Epithelial cell of esophagus (primary cell): ENCODE results near the gene HASPIN.

Source experiments
- DNase-seq: peaks from one replicate; pipeline ENCODE4 v3.0.0; 2010; ENCODE audit warnings: low read depth
- H3K4me3 ChIP-seq: 2 replicates; pipeline ENCODE4 v1.5.1; 2011; ENCODE audit warnings: mild to moderate bottlenecking, low read length, control low read depth
- TF ChIP-seq, protein P1 (sequence below): IDR thresholded peaks from 2 replicates; pipeline ENCODE4 v1.5.1; 2011; ENCODE audit warnings: low read depth, mild to moderate bottlenecking, low read length, control low read depth, inconsistent platforms; ENCODE audit not compliant: insufficient read depth; ENCODE audit errors: missing control alignments

Gene HASPIN

DNA sequence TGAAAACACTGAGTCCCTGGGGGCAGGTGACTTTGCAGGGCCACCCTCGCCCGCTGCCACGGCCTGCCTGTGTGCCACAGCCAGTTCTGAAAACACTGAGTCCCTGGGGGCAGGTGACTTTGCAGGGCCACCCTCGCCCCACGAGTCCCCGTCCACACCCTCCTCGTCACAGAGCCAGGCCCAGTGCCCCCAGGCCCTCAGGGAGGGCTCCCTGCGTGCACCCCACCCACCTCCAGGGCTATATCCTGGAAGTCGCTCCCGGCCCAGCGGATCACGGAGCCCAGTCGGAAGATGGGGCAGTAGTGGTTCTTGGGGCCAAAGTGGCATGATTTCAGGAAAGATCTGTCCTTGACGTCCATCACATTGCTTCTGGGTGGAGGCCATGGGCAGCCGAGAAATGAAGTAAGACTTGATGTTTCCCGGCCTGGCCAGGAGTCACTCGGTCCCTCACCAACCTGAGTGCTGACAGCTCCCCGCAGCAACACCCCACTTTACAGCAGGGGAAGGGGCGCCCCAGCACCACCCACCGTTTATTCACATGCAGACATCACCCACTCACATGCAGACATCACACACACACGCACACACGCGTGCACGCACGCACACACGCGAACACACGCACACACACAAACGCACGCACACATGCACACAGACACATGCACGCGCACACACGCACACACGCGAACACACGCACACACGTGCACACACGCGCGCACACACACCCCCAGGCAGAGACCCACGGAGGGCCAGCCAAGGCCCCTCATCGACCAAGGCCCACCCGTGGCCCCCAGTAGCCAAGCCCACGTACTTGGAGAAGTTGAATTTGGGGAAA lies 34.2 kb upstream of the HASPIN start:
- no peak overlapping the region for H3K4me3 ChIP-seq
- no peak for DNase-seq
- TF ChIP-seq, protein P1, sequence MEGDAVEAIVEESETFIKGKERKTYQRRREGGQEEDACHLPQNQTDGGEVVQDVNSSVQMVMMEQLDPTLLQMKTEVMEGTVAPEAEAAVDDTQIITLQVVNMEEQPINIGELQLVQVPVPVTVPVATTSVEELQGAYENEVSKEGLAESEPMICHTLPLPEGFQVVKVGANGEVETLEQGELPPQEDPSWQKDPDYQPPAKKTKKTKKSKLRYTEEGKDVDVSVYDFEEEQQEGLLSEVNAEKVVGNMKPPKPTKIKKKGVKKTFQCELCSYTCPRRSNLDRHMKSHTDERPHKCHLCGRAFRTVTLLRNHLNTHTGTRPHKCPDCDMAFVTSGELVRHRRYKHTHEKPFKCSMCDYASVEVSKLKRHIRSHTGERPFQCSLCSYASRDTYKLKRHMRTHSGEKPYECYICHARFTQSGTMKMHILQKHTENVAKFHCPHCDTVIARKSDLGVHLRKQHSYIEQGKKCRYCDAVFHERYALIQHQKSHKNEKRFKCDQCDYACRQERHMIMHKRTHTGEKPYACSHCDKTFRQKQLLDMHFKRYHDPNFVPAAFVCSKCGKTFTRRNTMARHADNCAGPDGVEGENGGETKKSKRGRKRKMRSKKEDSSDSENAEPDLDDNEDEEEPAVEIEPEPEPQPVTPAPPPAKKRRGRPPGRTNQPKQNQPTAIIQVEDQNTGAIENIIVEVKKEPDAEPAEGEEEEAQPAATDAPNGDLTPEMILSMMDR, result no peak

DNA sequence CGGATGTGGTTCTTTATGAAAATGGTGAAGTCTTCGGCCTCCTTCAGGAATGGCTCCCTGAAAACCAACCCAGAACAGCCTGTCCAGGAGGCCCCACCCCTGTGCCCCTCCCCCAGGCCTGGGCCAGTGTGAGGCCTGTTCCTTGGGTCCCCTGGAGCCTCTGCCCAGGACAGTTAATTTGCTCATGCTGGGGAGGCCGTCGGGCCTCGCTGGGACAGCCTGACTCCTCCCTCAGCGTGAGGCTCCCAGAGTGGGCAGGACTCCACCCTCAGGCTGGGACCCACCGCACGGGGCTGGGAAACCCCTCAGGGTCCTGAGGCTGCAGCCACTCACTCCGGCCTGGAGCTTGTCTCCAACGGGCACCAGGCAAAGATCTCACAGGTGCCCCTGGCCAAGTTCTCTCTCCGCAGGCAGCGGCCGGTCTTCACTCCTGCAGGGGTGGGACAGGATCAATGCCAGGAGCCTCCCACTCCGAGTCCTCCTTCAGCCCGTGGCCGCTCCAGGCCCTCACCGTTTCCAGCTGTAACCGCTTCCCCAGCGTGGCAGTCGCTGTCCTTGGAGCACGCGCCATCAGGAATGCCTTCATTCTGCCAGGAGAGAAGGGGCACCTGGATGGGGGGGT lies 33.5 kb upstream of the HASPIN start:
- DNase-seq, result no peak
- H3K4me3 ChIP-seq, result no peak overlapping the region
- TF ChIP-seq, protein P1, result no peak

DNA sequence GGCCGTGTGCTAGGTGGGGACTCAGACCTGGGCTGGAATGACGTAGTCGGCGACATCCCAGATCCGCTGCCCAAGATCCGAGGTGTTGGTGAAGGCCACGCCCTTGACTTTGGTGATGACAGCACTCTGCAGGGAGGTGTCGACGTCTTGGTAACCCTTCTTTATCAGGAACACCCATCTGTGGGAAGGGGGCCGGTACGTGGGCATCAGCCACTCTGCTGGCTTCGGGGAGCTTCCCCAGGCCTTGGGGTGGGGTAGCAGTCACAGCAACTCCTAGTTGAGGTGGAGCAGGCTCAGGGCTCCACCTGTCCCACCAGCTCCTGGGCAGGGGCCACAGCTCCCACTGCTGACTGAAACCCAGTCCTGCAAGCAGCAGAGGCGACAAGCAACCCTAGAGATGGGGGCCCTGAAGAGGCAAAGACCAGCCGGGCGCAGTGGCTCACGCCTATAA lies 32.1 kb upstream of the HASPIN start:
- H3K4me3 ChIP-seq, result no peak overlapping the region
- no peak for DNase-seq
- TF ChIP-seq, protein P1, result no peak

DNA sequence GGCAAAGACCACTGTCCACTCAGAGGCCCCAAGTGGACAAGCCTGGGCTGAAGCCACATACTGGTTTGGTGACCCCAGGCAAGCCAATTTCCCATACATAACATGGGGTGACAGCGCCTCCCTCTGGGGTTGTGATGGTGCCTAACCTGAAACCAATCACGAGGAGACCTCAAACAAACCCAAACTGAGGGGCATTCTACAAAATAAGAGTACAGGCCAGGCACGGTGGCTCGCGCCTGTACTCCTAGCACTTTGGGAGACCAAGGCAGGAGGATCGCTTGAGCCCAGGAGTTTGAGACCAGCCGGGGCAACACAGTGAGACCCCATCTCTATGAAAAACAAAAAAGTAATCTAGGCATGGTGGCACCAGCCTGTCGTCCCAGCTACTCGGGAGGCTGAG lies 31.4 kb upstream of the HASPIN start:
- DNase-seq, result no peak
- TF ChIP-seq, protein P1, result no peak
- no peak overlapping the region for H3K4me3 ChIP-seq

DNA sequence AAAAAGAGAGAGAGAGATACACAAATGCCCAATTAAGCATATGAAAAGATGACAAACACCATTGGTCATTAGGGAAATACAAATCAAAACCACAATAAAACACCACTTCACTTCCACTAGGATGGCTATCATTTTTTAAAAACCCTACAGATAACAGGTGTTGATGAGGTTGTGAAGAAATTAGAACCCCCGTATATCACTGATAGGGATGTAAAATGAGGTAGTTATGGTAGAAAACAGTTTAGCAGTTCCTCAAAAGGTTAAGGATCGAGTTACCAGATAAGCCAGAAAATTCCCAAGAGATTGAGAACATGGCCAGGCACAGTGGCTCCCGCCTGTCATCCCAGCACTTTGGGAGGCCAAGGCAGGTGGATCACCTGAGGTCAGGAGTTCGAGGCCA lies 30.6 kb upstream of the HASPIN start:
- no peak for DNase-seq
- TF ChIP-seq, protein P1, result no peak
- H3K4me3 ChIP-seq, result no peak overlapping the region

DNA sequence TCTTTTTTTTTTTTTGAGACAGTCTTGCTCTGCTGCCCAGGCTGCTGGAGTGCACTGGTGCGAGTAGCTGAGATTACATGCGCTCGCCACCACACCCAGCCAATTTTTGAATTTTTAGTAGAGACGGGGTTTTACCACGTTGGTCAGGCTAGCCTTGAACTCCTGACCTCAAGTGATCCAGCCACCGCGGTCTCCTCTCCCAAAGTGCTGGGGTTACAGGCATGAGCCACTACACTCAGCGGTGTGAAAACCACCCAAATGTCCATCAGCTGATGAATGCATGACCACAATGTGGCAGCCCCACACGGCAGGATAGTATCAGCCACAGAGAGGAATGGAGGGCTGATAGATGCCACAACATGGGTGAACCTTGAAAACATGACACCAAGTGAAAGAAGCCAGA lies 29.9 kb upstream of the HASPIN start:
- TF ChIP-seq, protein P1, result no peak
- DNase-seq, result no peak
- H3K4me3 ChIP-seq, result no peak overlapping the region
